HCT116 (cell line): ENCODE measurements around the gene RIPOR1.

Experiments used
- CTCF ChIP-seq, 3 experiments: fragments of 200-600 bp in 1 of 3; sonication (generic) in 1 of 3; IDR thresholded peaks in 2 of 3; conservative IDR thresholded peaks in 1 of 3; 2 replicates each; pipeline ENCODE4 v1.5.1; 2012 to 2017; ENCODE audit warnings: low read depth in 2 of 3, low read length in 2 of 3, antibody characterized with exemption in 1 of 3, borderline replicate concordance in 1 of 3, control low read depth in 1 of 3, mild to moderate bottlenecking in 1 of 3, mixed read lengths in 1 of 3, mixed run types in 1 of 3, moderate library complexity in 1 of 3; ENCODE audit not compliant: insufficient read depth in 1 of 3
- EZH2phosphoT487 ChIP-seq: fragments of 200-600 bp; IDR thresholded peaks from 2 replicates; pipeline ENCODE4 v1.6.1; 2018; ENCODE audit warnings: antibody characterized with exemption, borderline replicate concordance
- POLR2AphosphoS5 ChIP-seq: IDR thresholded peaks from 2 replicates; pipeline ENCODE4 v1.6.1; 2011; ENCODE audit warnings: mild to moderate bottlenecking, low read depth, low read length, moderate library complexity
- RAD21 ChIP-seq: IDR thresholded peaks from 2 replicates; pipeline ENCODE4 v1.6.1; 2012; ENCODE audit warnings: low read depth, mild to moderate bottlenecking
- REST ChIP-seq: IDR thresholded peaks from 2 replicates; pipeline ENCODE4 v1.6.1; 2012; ENCODE audit warnings: low read depth
- SRF ChIP-seq: IDR thresholded peaks from 2 replicates; pipeline ENCODE4 v1.6.1; 2012; ENCODE audit warnings: low read depth
- ZNF274 ChIP-seq: fragments of 200-500 bp; sonication (Bioruptor generic); IDR thresholded peaks from 2 replicates; pipeline ENCODE4 v1.6.1; 2014; ENCODE audit warnings: mild to moderate bottlenecking, low read depth, low read length, inconsistent platforms

- TF ChIP-seq CTCF (IDR thresholded peaks at IDR 0.05 in 2 of 3, conservative IDR thresholded peaks at IDR 0.05 in 1 of 3; ENCODE audit: borderline replicate concordance in 1 of 3, insufficient read depth in 1 of 3, low read depth in 2 of 3, low read length in 2 of 3), result no peak
- no peak for TF ChIP-seq REST
- no peak for TF ChIP-seq SRF
- no peak for TF ChIP-seq POLR2AphosphoS5
- TF ChIP-seq ZNF274, result no peak
- TF ChIP-seq EZH2phosphoT487, result no peak
- TF ChIP-seq RAD21, result no peak
Measured at GRCh38 chr16:67535201-67535600, 6.6 kb downstream of the RIPOR1 start.
